Activated CD4-positive, alpha-beta memory T cell treated with anti-CD3 and anti-CD28 coated beads for 36 hours (primary cell): ENCODE measurements around the gene SBK2. TPM values are rescaled to one million over a fixed set of nuclear protein-coding genes. Genes with fewer than 3 reads are reported as not detected.
"Not testable (repeated sequence)": the region's sequence is repeated elsewhere in the genome, so short reads cannot be mapped to it uniquely, and the experiment has no call there.

Experiments
- CTCF ChIA-PET: fragments of 350-600 bp; sonication (Branson Sonifier 250); formaldehyde crosslinking; loops from one replicate; lab custom pipeline; 2021; ENCODE audit warnings: antibody characterized with exemption, inconsistent platforms; lab: Charles Lee
- POLR2A ChIA-PET: fragments of 350-600 bp; sonication (Branson Sonifier 250); formaldehyde crosslinking; loops from one replicate; lab custom pipeline; 2021; ENCODE audit warnings: antibody characterized with exemption; lab: Charles Lee
- DNase-seq: peaks from one replicate; pipeline ENCODE4 v3.0.0-alpha.2; 2020
- H3K27ac Mint-ChIP-seq: one replicate; pipeline ENCODE4 v1.8.0; 2021; ENCODE audit warnings: mixed read lengths
- H3K27me3 Mint-ChIP-seq: one replicate; pipeline ENCODE4 v1.8.0; 2021; ENCODE audit warnings: mixed read lengths
- H3K36me3 Mint-ChIP-seq: one replicate; pipeline ENCODE4 v1.8.0; 2021; ENCODE audit warnings: mixed read lengths
- H3K4me1 Mint-ChIP-seq: one replicate; pipeline ENCODE4 v1.8.0; 2021; ENCODE audit warnings: low read depth, mixed read lengths
- H3K4me3 Mint-ChIP-seq: one replicate; pipeline ENCODE4 v1.8.0; 2021; ENCODE audit warnings: mild to moderate bottlenecking, mixed read lengths
- H3K9me3 Mint-ChIP-seq: one replicate; pipeline ENCODE4 v1.8.0; 2021; ENCODE audit warnings: mixed read lengths
- intact Hi-C: fragments of 100-400 bp; cut with micrococcal nuclease; formaldehyde crosslinking; loops from one replicate; pipeline ENCODE4 v1.15.1; 2023
- total RNA-seq, 2 experiments: library from RNA; stranded (reverse); gene quantifications; one replicate each; pipeline ENCODE4 v1.2.3, GENCODE V29; 2021

Gene SBK2, protein sequence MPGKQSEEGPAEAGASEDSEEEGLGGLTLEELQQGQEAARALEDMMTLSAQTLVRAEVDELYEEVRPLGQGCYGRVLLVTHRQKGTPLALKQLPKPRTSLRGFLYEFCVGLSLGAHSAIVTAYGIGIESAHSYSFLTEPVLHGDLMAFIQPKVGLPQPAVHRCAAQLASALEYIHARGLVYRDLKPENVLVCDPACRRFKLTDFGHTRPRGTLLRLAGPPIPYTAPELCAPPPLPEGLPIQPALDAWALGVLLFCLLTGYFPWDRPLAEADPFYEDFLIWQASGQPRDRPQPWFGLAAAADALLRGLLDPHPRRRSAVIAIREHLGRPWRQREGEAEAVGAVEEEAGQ
- total RNA-seq: not detected

DNA sequence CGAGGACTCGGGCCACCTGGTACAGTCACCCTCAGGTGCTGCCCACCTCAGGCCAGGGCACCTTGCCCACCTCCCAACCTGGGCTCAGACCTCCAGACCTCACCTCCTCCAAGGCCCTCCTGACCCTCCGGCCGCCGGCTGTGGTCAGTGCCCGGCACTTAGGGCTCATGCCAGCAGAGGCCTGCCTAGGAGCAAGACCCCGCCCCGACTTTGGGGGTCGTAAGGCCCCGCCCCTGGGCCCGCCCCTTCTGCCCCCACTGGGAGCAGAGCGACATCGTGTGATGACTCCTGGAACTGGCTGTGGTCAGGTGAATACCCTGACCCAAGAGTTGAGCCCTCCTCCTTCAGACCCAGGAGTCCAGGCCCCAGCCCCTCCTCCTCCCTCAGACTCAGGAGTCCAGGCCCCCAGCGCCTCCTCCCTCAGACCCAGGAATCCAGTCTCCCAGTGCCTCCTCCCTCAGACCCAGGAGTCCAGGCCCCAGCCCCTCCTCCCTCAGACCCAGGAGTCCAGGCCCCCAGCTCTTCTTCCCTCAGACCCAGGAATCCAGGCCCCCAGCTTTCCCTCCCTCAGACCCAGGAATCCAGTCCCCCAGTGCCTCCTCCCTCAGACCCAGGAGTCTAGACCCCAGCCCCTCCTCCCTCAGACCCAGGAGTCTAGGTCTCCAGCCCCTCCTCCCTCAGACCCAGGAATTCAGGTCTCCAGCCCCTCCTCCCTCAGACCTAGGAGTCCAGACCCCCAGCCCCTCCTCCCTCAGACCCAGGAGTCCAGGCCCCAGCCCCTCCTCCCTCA, at the start of gene SBK2:
SBK2 (minus strand) TSS at position 183 of the 790 bp plus-strand sequence. CDS start 839 bp downstream, outside the sequence.
- POLR2A ChIA-PET: no interaction called here
- no peak within 1 kb of the TSS for H3K27ac Mint-ChIP-seq
- DNase-seq: no peak
- no peak within 1 kb of the TSS for H3K4me3 Mint-ChIP-seq
- no peaks in the 10 kb centered on the region for H3K36me3 Mint-ChIP-seq
- no peaks in the 10 kb centered on the region for H3K9me3 Mint-ChIP-seq
- CTCF ChIA-PET: no interaction called here
- H3K4me1 Mint-ChIP-seq: no peaks in the 10 kb centered on the region
- no peaks in the 10 kb centered on the region for H3K27me3 Mint-ChIP-seq
- intact Hi-C loops: no loop called here

DNA sequence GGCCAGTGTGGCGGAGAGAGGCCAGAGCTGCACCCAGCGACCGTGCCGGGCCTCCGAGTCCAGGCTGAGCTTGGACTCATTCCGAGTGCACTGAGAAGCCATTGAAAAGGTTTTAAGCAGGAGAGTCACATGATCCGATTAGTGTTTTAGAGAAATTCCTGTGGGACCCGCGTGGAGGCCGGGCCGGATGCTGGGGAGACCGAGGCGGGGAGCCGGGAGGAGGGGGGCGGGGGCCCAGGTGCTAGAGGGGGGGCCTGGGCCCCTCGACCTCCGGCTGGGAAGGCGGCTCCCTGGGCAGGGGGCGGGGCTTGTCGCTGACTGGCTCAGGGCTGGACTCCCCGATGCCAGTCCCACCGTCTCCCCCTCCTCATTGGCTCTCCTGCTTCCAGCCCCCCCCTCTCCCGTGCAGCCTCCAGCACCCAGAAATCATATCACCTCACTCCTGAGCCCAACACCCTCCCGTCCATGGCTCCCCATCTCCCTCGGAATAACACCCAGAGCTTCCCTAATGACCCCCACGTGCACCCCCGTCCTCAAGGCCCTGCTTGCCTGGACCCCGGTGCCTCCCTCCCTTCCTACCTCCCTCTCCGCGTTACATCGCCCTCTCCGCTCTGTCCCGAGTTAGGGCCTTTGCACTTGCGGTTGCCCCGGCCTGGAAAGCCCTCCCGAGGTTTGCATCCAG, 48.9 kb upstream of the SBK2 start:
- peak; percentile 68 for DNase-seq
- intact Hi-C loops: no loop called here
- Mint-ChIP-seq H3K9me3 (no peaks in the 10 kb centered on the region), H3K27me3 (no peaks in the 10 kb centered on the region), H3K4me3 (peak overlapping the region; percentile 60), H3K36me3 (no peaks in the 10 kb centered on the region), H3K4me1 (peaks cover 31% of the 10 kb centered on the region), H3K27ac (no peak overlapping the region)
- ChIA-PET CTCF (interaction anchor here (1.2 to 3.2 kb wide), 2 partner anchors 47 to 81 kb away, joined by 3 to 12 read pairs; no protein-coding TSS in a partner anchor), POLR2A (no interaction called here)

DNA sequence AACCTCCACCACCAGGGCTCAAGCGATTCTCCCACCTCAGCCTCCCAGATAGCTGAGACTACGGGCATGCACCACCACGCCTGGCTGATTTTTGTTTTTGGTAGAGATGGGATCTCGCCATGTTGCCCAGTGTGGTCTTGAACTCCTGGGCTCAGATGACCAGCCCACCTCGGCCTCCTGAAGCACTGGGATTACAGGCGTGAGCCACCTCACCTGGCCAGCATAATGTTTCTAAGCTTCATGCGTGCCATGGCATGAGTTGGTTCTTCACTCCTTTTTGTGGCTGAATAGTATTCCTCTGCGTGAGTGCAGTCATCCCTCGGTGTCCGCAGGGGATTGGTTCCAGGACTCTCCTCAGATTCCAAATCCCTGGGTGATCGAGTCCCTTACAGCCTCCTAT, 47.9 kb upstream of the SBK2 start:
- H3K27ac Mint-ChIP-seq: no peak overlapping the region
- ChIA-PET POLR2A (no interaction called here), CTCF (interaction anchor here (1.2 kb wide), 1 partner anchor 48 kb away, joined by 3 read pairs; no protein-coding TSS in a partner anchor)
- peaks cover 32% of the 10 kb centered on the region for H3K4me1 Mint-ChIP-seq
- H3K36me3 Mint-ChIP-seq: no peaks in the 10 kb centered on the region
- no peaks in the 10 kb centered on the region for H3K9me3 Mint-ChIP-seq
- intact Hi-C loops: no loop called here
- H3K4me3 Mint-ChIP-seq: no peak overlapping the region
- no peaks in the 10 kb centered on the region for H3K27me3 Mint-ChIP-seq
- DNase-seq: no peak

DNA sequence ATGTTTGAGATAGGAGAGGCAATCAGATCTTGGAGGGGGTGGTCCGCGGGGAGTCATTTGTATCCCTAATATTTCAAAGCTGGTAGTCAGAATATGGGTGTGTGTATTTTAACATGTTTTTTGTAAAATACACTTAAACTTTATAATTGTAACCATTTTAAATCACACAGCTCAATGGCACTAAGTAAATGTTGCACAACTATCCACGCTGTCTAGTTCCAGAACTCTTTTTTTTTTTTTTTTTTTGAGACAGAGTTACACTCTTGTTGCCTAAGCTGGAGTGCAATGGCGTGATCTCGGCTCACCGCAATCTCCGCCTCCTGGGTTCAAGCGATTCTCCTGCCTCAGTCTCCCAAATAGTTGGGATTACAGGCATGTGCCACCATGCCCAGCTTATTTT, 47.0 kb upstream of the SBK2 start:
- H3K27me3 Mint-ChIP-seq, H3K36me3 Mint-ChIP-seq, POLR2A ChIA-PET, H3K9me3 Mint-ChIP-seq, H3K4me3 Mint-ChIP-seq, H3K27ac Mint-ChIP-seq, intact Hi-C loops, DNase-seq: not testable (repeated sequence)
- CTCF ChIA-PET: interaction anchor here (0.8 to 1.3 kb wide), 3 partner anchors 49 to 79 kb away, joined by 3 read pairs; no protein-coding TSS in a partner anchor
- peaks cover 36% of the 10 kb centered on the region for H3K4me1 Mint-ChIP-seq

DNA sequence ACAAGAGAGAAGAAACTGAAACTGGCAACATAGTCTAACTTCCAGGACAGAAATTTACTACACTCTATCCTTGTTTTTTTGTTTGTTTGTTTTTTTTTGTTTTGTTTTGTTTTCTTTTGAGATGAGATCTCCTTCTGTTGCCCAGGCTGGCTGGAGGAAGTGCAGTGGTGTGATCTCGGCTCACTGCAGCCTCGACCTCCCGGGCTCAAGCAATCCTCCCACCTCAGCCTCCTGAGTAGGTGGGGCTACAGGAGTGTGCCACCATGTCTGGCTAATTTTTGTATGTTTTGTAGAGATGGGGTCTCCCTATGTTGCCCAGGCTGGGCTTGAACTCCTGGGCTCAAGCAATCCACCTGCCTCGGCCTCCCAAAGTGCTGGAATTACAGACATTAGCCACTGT, 45.4 kb upstream of the SBK2 start:
- H3K27ac Mint-ChIP-seq, H3K27me3 Mint-ChIP-seq, H3K9me3 Mint-ChIP-seq, H3K36me3 Mint-ChIP-seq, intact Hi-C loops, POLR2A ChIA-PET, DNase-seq: not testable (repeated sequence)
- CTCF ChIA-PET: interaction anchor here (1.6 to 3.3 kb wide), 4 partner anchors 24 to 78 kb away, joined by 3 to 15 read pairs (median 8); partner anchors contain the start of gene ZNF865
- Mint-ChIP-seq H3K4me1 (peaks cover 34% of the 10 kb centered on the region), H3K4me3 (peak overlapping the region; percentile 76)

DNA sequence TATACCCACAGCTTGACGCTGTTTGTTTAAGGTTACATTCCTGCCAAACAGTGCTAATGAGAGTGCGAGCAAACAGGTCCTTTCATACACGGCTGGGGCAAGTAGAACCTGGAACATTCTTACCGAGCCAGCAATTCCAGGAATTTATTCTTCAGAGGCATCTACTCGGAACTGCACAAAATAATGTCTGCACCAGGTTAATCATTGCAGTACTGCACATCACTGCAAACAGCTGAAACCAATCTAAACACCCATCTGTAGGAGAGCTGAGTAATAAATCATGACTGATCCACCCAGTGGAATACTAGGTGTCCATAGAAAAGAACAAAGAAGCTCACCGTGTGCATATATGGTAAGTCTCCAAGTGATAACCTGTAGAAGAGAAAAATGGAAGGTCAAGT, 44.9 kb upstream of the SBK2 start:
- intact Hi-C loops: no loop called here
- no peaks in the 10 kb centered on the region for H3K27me3 Mint-ChIP-seq
- CTCF ChIA-PET: interaction anchor here (1.6 to 3.3 kb wide), 4 partner anchors 24 to 78 kb away, joined by 3 to 15 read pairs (median 8); partner anchors contain the start of gene ZNF865
- no peaks in the 10 kb centered on the region for H3K9me3 Mint-ChIP-seq
- H3K4me3 Mint-ChIP-seq: peak overlapping the region; percentile 76
- no peak for DNase-seq
- H3K27ac Mint-ChIP-seq: no peak overlapping the region
- H3K36me3 Mint-ChIP-seq: peaks cover 13% of the 10 kb centered on the region
- H3K4me1 Mint-ChIP-seq: peaks cover 30% of the 10 kb centered on the region
- POLR2A ChIA-PET: interaction anchor here (1.0 kb wide), 1 partner anchor 22 kb away, joined by 3 read pairs; no protein-coding TSS in a partner anchor

DNA sequence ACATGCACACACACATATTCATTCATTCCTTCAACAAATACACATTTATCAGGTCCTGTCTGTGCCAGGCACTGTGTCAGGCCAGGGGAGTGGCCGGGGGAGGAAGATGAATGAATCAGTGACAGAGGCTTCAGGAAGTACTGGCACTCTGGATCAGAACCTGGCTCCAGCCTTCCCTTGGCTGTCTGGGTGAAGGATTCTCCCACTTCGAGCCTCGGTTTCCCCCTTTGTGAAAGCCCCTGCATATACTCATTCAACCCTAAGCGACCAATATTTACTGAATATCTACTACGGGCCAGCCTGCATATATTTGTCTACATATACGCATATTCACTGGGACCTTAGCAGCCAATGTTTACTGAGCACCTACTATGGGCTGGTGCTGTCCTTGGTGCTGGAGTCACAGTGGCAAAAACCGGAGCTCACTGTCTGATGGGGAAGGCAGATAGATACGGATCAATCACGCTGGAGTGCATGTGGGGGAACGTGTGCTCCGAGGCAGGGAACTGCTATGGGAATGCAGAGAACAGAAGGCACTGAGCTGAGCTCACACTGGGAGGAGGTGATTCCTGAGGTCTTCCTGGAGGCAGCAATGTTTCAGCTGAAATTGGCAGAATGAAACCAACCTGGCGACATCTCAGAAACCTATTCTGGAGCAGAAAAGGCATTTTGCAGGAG, 44.4 kb upstream of the SBK2 start:
- intact Hi-C loops: no loop called here
- no peaks in the 10 kb centered on the region for H3K9me3 Mint-ChIP-seq
- H3K4me3 Mint-ChIP-seq: peak overlapping the region; percentile 76
- peaks cover 28% of the 10 kb centered on the region for H3K4me1 Mint-ChIP-seq
- peaks cover 15% of the 10 kb centered on the region for H3K36me3 Mint-ChIP-seq
- POLR2A ChIA-PET: interaction anchor here (1.0 kb wide), 1 partner anchor 22 kb away, joined by 3 read pairs; no protein-coding TSS in a partner anchor
- H3K27ac Mint-ChIP-seq: peak overlapping the region; percentile 78
- CTCF ChIA-PET: interaction anchor here (1.6 to 3.3 kb wide), 4 partner anchors 25 to 77 kb away, joined by 3 to 15 read pairs (median 8); partner anchors contain the start of gene ZNF865
- no peaks in the 10 kb centered on the region for H3K27me3 Mint-ChIP-seq
- DNase-seq: peak; percentile 43

DNA sequence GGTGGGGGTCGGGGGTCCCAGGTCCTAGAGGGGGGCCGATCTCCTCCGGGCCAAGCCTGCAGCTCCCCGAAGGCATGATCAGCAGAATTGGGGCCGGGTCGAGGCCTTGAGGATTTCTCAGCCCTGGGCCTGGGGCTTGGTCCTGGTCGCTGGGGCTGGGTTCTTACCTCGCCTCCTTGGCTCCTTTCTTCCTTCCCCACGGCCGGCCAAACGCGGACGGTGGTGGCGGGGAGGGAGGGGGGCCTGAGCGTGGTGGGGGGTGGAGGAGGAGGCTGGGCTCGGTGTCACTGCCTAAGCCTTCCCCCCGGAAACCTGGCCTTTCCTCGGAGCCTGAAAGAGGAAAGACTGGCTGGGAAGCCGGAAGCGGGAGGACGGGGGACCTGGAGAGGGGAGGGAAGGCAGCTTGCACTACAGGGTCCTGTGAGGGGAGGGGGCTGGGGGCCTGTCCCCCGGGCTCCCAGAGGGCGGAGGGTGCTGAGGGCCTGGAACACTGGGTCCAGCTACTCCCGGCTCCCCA, 43.8 kb upstream of the SBK2 start, which contains the start of gene ZNF579:
ZNF579 (minus strand) TSS at position 221 of the 517 bp plus-strand sequence. CDS start 1,209 bp downstream, outside the sequence.
- no peaks in the 10 kb centered on the region for H3K9me3 Mint-ChIP-seq
- peak within 1 kb of the TSS; percentile 76 for H3K4me3 Mint-ChIP-seq
- no peaks in the 10 kb centered on the region for H3K27me3 Mint-ChIP-seq
- CTCF ChIA-PET: interaction anchor here (2.4 to 3.3 kb wide), 3 partner anchors 25 to 77 kb away, joined by 7 to 15 read pairs (median 10); partner anchors contain the start of gene ZNF865
- peaks cover 15% of the 10 kb centered on the region for H3K36me3 Mint-ChIP-seq
- POLR2A ChIA-PET: interaction anchor here (0.8 to 1.0 kb wide), 2 partner anchors 19 to 23 kb away, joined by 3 to 5 read pairs; partner anchors contain the start of genes FIZ1 and ZNF524
- intact Hi-C loops: loop anchor here (1.0 kb wide), 1 partner anchor 44 kb away; the partner anchor contains the start of gene ZNF784
- H3K27ac Mint-ChIP-seq: peak within 1 kb of the TSS; percentile 78
- H3K4me1 Mint-ChIP-seq: peaks cover 23% of the 10 kb centered on the region
- peak; percentile 88 for DNase-seq

DNA sequence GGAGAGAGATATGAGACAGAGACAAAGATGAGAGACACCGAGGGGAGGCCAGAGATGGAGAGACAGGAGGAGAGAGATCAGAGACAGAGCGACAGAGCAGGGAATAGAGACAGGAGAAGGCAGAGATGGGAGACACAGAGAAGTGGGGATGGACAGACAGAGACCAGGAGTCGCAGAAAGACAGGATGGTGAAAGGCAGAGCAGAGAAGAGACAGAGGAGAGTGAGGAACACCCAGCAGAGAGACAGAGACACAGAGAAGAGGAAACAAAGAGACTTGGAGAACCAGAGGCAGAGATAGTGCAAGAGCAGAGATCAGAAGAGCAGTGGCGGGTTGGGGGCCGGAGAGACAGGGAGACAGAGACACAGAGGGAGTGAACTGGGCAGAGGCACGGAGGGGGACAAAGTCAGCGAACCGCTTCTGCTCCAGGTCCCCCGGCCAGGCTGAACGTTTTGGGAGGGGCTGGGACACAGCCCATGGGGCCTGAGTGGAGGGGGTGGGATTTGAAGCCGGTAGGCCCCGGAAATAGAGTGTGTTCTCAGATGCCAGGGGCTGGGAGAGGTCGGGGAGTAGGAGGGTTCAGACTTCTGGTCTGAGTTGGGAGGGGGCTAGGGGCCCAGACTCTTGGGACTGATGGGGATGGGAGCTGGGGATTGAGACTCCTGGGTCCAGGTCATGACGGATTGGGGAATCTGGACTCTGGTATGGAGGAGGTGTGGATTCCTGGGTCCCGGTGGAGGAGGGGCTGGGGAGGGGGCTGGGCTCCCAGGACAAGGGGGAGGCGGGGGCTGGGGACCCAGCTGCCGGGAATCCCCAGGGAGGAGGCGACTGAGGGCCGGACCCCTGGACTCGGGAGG, 43.1 kb upstream of the SBK2 start:
- H3K27me3 Mint-ChIP-seq: no peaks in the 10 kb centered on the region
- POLR2A ChIA-PET: interaction anchor here (0.8 kb wide), 1 partner anchor 20 kb away, joined by 5 read pairs; the partner anchor contains the start of genes FIZ1 and ZNF524
- peaks cover 18% of the 10 kb centered on the region for H3K4me1 Mint-ChIP-seq
- peak overlapping the region; percentile 70 for H3K27ac Mint-ChIP-seq
- H3K9me3 Mint-ChIP-seq: no peaks in the 10 kb centered on the region
- intact Hi-C loops: loop anchor here (1.0 kb wide), 1 partner anchor 44 kb away; the partner anchor contains the start of gene ZNF784
- H3K36me3 Mint-ChIP-seq: peaks cover 15% of the 10 kb centered on the region
- no peak for DNase-seq
- H3K4me3 Mint-ChIP-seq: peak overlapping the region; percentile 76
- CTCF ChIA-PET: interaction anchor here (2.4 to 3.3 kb wide), 3 partner anchors 26 to 76 kb away, joined by 7 to 15 read pairs (median 10); partner anchors contain the start of gene ZNF865
